Measurements from ENCODE around the gene HEY2.

Gene HEY2

GRCh38 chr6:125749173-125749864, at the start of gene HEY2 (continued):
- TF ChIP-seq ZBTB49 (tag by site-specific recombination; IDR thresholded peaks at IDR 0.05; ENCODE audit: low read depth) (no peak), ZNF544 (tag by site-specific recombination; IDR thresholded peaks at IDR 0.05) (no peak), ZNF426 (tag by site-specific recombination; IDR thresholded peaks at IDR 0.05) (no peak), ZNF548 (tag by site-specific recombination; IDR thresholded peaks at IDR 0.05) (no peak; the same call in 1 of the 2 replicates), ZNF398 (tag by site-specific recombination; IDR thresholded peaks at IDR 0.05) (no peak), ZNF423 (tag by site-specific recombination; IDR thresholded peaks at IDR 0.05) (no peak; the same call in 1 of the 2 replicates), ZNF561 (tag by site-specific recombination; IDR thresholded peaks at IDR 0.05; ENCODE audit: borderline replicate concordance) (peak; percentile 38; the same call in 1 of the 2 replicates), ZNF132 (tag by site-specific recombination; IDR thresholded peaks at IDR 0.05; ENCODE audit: borderline replicate concordance) (no peak), ZNF596 (tag by site-specific recombination; IDR thresholded peaks at IDR 0.05) (no peak; the same call in 1 of the 2 replicates), ZNF121 (tag by site-specific recombination; IDR thresholded peaks at IDR 0.05) (no peak), ZNF280C (tag by site-specific recombination; IDR thresholded peaks at IDR 0.05) (no peak), ZNF18 (tag by site-specific recombination; IDR thresholded peaks at IDR 0.05) (no peak), KLF1 (tag by site-specific recombination; IDR thresholded peaks at IDR 0.05) (peak; percentile 13; the same call in 1 of the 2 replicates), ZBTB20 (tag by site-specific recombination; IDR thresholded peaks at IDR 0.05) (peak; percentile 80), ZFHX2 (tag by site-specific recombination; conservative IDR thresholded peaks at IDR 0.05) (peak; percentile 93), ZNF555 (tag by site-specific recombination; conservative IDR thresholded peaks at IDR 0.05) (no peak), INSM2 (tag by site-specific recombination; IDR thresholded peaks at IDR 0.05) (0 out of 2 replicates have a peak, but pooled peaks have one; percentile 58), TRIM28 (IDR thresholded peaks at IDR 0.05; ENCODE audit: borderline replicate concordance, low read length) (no peak), ZNF354C (tag by site-specific recombination; IDR thresholded peaks at IDR 0.05; ENCODE audit: borderline replicate concordance, low read depth) (no peak), ZNF362 (tag by site-specific recombination; IDR thresholded peaks at IDR 0.05) (no peak), ZNF341 (tag by site-specific recombination; IDR thresholded peaks at IDR 0.05; ENCODE audit: low read depth) (no peak), SCRT2 (tag by site-specific recombination; IDR thresholded peaks at IDR 0.05) (no peak), ZNF280D (tag by site-specific recombination; IDR thresholded peaks at IDR 0.05) (no peak), ZSCAN23 (tag by site-specific recombination; IDR thresholded peaks at IDR 0.05) (no peak), ZNF707 (tag by site-specific recombination; IDR thresholded peaks at IDR 0.05) (no peak)

All from HEK293 (cell line).